HEK293 (cell line): ENCODE results near the gene THSD7B.

Source experiments
- REPIN1 ChIP-seq: fragments of 450-650 bp; formaldehyde crosslinking; IDR thresholded peaks from 2 replicates; pipeline ENCODE4 v1.5.1; 2017; ENCODE audit warnings: missing biosample characterization, missing genetic modification characterization, low read depth
- YY1 ChIP-seq: fragments of 450-650 bp; formaldehyde crosslinking; IDR thresholded peaks from 2 replicates; pipeline ENCODE4 v1.5.1; 2018; ENCODE audit warnings: missing biosample characterization, missing genetic modification characterization
- ZFP3 ChIP-seq: fragments of 450-650 bp; formaldehyde crosslinking; IDR thresholded peaks from 2 replicates; pipeline ENCODE4 v1.5.1; 2016; ENCODE audit warnings: low read depth, missing biosample characterization, missing genetic modification characterization
- ZFP37 ChIP-seq: fragments of 450-650 bp; formaldehyde crosslinking; IDR thresholded peaks from 2 replicates; pipeline ENCODE4 v1.5.1; 2016; ENCODE audit warnings: missing biosample characterization, missing genetic modification characterization
- ZNF274 ChIP-seq, 2 experiments: fragments of 200-500 bp in 1 of 2; fragments of 450-650 bp in 1 of 2; sonication (Bioruptor generic) in 1 of 2; formaldehyde crosslinking in 1 of 2; IDR thresholded peaks; 2 replicates each; pipeline versions ENCODE4 v1.5.1 to v1.6.1; 2014 to 2016; ENCODE audit warnings: borderline replicate concordance in 1 of 2, inconsistent platforms in 1 of 2, low read length in 1 of 2, missing biosample characterization in 1 of 2, missing genetic modification characterization in 1 of 2
- ZNF621 ChIP-seq: fragments of 450-650 bp; formaldehyde crosslinking; IDR thresholded peaks from 2 replicates; pipeline ENCODE4 v1.5.1; 2017; ENCODE audit warnings: missing biosample characterization, missing genetic modification characterization
- ZNF701 ChIP-seq: fragments of 450-650 bp; formaldehyde crosslinking; IDR thresholded peaks from 2 replicates; pipeline ENCODE4 v1.5.1; 2016; ENCODE audit warnings: missing biosample characterization, missing genetic modification characterization
- ZSCAN23 ChIP-seq: fragments of 450-650 bp; formaldehyde crosslinking; IDR thresholded peaks from 2 replicates; pipeline ENCODE4 v1.5.1; 2016; ENCODE audit warnings: missing biosample characterization, missing genetic modification characterization
- TF ChIP-seq, protein P1 (sequence below): fragments of 450-650 bp; formaldehyde crosslinking; IDR thresholded peaks from 2 replicates; pipeline ENCODE4 v1.5.1; 2016; ENCODE audit warnings: missing biosample characterization, missing genetic modification characterization
- TF ChIP-seq, protein P2 (sequence below): fragments of 450-650 bp; formaldehyde crosslinking; IDR thresholded peaks from 2 replicates; pipeline ENCODE4 v1.5.1; 2016; ENCODE audit warnings: missing biosample characterization, missing genetic modification characterization
- TF ChIP-seq, protein P3 (sequence below): fragments of 450-650 bp; formaldehyde crosslinking; IDR thresholded peaks from 2 replicates; pipeline ENCODE4 v1.5.1; 2016; ENCODE audit warnings: missing biosample characterization, missing genetic modification characterization
- TF ChIP-seq, protein P4 (sequence below): fragments of 450-650 bp; formaldehyde crosslinking; IDR thresholded peaks from 2 replicates; pipeline ENCODE4 v1.5.1; 2016; ENCODE audit warnings: missing biosample characterization, missing genetic modification characterization, low read depth
- TF ChIP-seq, protein P5 (sequence below): fragments of 450-650 bp; formaldehyde crosslinking; IDR thresholded peaks from 2 replicates; pipeline ENCODE4 v1.5.1; 2016; ENCODE audit warnings: missing biosample characterization, missing genetic modification characterization

DNA sequence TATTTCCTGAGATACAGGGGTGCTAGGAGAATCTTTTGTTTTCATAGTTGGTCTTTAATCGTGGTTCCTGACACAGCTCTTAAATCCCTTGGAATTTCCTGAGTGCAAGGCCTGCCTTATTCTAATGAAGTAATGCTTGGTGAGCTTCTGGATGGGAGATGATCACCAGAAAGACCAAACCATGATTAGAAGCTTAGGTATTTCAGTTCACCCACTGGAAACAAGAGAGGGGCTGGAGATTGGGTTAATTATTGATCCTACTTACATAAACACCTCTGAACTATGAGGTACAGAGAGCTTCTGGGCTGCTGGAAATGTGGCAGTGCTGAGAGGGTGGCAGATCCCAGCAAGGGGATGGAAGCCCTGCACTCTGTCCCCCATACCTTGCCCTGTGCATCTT lies 406.8 kb downstream of the THSD7B start:
- TF ChIP-seq ZFP37 (tag by site-specific recombination): no peak
- TF ChIP-seq, protein P1, sequence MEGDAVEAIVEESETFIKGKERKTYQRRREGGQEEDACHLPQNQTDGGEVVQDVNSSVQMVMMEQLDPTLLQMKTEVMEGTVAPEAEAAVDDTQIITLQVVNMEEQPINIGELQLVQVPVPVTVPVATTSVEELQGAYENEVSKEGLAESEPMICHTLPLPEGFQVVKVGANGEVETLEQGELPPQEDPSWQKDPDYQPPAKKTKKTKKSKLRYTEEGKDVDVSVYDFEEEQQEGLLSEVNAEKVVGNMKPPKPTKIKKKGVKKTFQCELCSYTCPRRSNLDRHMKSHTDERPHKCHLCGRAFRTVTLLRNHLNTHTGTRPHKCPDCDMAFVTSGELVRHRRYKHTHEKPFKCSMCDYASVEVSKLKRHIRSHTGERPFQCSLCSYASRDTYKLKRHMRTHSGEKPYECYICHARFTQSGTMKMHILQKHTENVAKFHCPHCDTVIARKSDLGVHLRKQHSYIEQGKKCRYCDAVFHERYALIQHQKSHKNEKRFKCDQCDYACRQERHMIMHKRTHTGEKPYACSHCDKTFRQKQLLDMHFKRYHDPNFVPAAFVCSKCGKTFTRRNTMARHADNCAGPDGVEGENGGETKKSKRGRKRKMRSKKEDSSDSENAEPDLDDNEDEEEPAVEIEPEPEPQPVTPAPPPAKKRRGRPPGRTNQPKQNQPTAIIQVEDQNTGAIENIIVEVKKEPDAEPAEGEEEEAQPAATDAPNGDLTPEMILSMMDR (tag by site-specific recombination): no peak
- TF ChIP-seq REPIN1: no peak
- no peak for TF ChIP-seq ZFP3 (tag by site-specific recombination)
- TF ChIP-seq, protein P2, sequence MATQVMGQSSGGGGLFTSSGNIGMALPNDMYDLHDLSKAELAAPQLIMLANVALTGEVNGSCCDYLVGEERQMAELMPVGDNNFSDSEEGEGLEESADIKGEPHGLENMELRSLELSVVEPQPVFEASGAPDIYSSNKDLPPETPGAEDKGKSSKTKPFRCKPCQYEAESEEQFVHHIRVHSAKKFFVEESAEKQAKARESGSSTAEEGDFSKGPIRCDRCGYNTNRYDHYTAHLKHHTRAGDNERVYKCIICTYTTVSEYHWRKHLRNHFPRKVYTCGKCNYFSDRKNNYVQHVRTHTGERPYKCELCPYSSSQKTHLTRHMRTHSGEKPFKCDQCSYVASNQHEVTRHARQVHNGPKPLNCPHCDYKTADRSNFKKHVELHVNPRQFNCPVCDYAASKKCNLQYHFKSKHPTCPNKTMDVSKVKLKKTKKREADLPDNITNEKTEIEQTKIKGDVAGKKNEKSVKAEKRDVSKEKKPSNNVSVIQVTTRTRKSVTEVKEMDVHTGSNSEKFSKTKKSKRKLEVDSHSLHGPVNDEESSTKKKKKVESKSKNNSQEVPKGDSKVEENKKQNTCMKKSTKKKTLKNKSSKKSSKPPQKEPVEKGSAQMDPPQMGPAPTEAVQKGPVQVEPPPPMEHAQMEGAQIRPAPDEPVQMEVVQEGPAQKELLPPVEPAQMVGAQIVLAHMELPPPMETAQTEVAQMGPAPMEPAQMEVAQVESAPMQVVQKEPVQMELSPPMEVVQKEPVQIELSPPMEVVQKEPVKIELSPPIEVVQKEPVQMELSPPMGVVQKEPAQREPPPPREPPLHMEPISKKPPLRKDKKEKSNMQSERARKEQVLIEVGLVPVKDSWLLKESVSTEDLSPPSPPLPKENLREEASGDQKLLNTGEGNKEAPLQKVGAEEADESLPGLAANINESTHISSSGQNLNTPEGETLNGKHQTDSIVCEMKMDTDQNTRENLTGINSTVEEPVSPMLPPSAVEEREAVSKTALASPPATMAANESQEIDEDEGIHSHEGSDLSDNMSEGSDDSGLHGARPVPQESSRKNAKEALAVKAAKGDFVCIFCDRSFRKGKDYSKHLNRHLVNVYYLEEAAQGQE (tag by site-specific recombination): no peak
- TF ChIP-seq, protein P3, sequence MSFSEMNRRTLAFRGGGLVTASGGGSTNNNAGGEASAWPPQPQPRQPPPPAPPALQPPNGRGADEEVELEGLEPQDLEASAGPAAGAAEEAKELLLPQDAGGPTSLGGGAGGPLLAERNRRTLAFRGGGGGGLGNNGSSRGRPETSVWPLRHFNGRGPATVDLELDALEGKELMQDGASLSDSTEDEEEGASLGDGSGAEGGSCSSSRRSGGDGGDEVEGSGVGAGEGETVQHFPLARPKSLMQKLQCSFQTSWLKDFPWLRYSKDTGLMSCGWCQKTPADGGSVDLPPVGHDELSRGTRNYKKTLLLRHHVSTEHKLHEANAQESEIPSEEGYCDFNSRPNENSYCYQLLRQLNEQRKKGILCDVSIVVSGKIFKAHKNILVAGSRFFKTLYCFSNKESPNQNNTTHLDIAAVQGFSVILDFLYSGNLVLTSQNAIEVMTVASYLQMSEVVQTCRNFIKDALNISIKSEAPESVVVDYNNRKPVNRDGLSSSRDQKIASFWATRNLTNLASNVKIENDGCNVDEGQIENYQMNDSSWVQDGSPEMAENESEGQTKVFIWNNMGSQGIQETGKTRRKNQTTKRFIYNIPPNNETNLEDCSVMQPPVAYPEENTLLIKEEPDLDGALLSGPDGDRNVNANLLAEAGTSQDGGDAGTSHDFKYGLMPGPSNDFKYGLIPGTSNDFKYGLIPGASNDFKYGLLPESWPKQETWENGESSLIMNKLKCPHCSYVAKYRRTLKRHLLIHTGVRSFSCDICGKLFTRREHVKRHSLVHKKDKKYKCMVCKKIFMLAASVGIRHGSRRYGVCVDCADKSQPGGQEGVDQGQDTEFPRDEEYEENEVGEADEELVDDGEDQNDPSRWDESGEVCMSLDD (tag by site-specific recombination): no peak
- TF ChIP-seq, protein P4, sequence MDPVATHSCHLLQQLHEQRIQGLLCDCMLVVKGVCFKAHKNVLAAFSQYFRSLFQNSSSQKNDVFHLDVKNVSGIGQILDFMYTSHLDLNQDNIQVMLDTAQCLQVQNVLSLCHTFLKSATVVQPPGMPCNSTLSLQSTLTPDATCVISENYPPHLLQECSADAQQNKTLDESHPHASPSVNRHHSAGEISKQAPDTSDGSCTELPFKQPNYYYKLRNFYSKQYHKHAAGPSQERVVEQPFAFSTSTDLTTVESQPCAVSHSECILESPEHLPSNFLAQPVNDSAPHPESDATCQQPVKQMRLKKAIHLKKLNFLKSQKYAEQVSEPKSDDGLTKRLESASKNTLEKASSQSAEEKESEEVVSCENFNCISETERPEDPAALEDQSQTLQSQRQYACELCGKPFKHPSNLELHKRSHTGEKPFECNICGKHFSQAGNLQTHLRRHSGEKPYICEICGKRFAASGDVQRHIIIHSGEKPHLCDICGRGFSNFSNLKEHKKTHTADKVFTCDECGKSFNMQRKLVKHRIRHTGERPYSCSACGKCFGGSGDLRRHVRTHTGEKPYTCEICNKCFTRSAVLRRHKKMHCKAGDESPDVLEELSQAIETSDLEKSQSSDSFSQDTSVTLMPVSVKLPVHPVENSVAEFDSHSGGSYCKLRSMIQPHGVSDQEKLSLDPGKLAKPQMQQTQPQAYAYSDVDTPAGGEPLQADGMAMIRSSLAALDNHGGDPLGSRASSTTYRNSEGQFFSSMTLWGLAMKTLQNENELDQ (tag by site-specific recombination): no peak
- TF ChIP-seq, protein P5, sequence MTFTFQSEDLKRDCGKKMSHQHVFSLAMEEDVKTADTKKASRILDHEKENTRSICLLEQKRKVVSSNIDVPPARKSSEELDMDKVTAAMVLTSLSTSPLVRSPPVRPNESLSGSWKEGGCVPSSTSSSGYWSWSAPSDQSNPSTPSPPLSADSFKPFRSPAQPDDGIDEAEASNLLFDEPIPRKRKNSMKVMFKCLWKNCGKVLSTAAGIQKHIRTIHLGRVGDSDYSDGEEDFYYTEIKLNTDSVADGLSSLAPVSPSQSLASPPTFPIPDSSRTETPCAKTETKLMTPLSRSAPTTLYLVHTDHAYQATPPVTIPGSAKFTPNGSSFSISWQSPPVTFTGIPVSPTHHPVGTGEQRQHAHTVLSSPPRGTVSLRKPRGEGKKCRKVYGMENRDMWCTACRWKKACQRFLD (tag by site-specific recombination): no peak
- TF ChIP-seq ZNF274 (IDR thresholded peaks at IDR 0.05; ENCODE audit: low read length): no peak
- TF ChIP-seq ZNF274 (tag by site-specific recombination; IDR thresholded peaks at IDR 0.05; ENCODE audit: borderline replicate concordance): no peak
- TF ChIP-seq ZSCAN23 (tag by site-specific recombination): no peak
- no peak for TF ChIP-seq ZNF701 (tag by site-specific recombination)
- no peak for TF ChIP-seq ZNF621 (tag by site-specific recombination)
- TF ChIP-seq YY1 (tag by site-specific recombination): no peak
